Measurements from ENCODE around the gene DNAH8.

Gene DNAH8

GRCh38 chr6:39053854-39054576 is 338.9 kb downstream of the DNAH8 start:
- DNase-seq (ENCODE audit: low spot score), result no peak

GRCh38 chr6:39054577-39055142 is 339.5 kb downstream of the DNAH8 start:
- DNase-seq (ENCODE audit: low spot score), result no peak

GRCh38 chr6:39055661-39056060 is 340.6 kb downstream of the DNAH8 start:
- no peak for DNase-seq (ENCODE audit: low spot score)

GRCh38 chr6:39056191-39056590 is 341.1 kb downstream of the DNAH8 start:
- DNase-seq (ENCODE audit: low spot score), result no peak

GRCh38 chr6:39056681-39057080 is 341.6 kb downstream of the DNAH8 start:
- DNase-seq (ENCODE audit: low spot score), result no peak

GRCh38 chr6:39057251-39058155 is 342.4 kb downstream of the DNAH8 start:
- no peak for DNase-seq (ENCODE audit: low spot score)

GRCh38 chr6:39058471-39059147 is 343.5 kb downstream of the DNAH8 start:
- no peak for DNase-seq (ENCODE audit: low spot score)

GRCh38 chr6:39059496-39060310 is 344.6 kb downstream of the DNAH8 start:
- no peak for DNase-seq (ENCODE audit: low spot score)

- no peak for DNase-seq (ENCODE audit: low spot score)
Measured at GRCh38 chr6:39060467-39061160, 345.5 kb downstream of the DNAH8 start.

- no peak for DNase-seq (ENCODE audit: low spot score)
Measured at GRCh38 chr6:39061182-39061581, 346.1 kb downstream of the DNAH8 start.

GRCh38 chr6:39061588-39061987 is 346.5 kb downstream of the DNAH8 start:
- no peak for DNase-seq (ENCODE audit: low spot score)

- DNase-seq (ENCODE audit: low spot score), result no peak
Measured at GRCh38 chr6:39062014-39062740, 347.1 kb downstream of the DNAH8 start.

GRCh38 chr6:39063526-39063925 is 348.4 kb downstream of the DNAH8 start:
- DNase-seq (ENCODE audit: low spot score), result no peak

GRCh38 chr6:39065561-39065960 is 350.4 kb downstream of the DNAH8 start:
- no peak for DNase-seq (ENCODE audit: low spot score)

GRCh38 chr6:39068391-39068790 is 353.3 kb downstream of the DNAH8 start:
- DNase-seq (ENCODE audit: low spot score), result no peak

- no peak for DNase-seq (ENCODE audit: low spot score)
Measured at GRCh38 chr6:39072830-39073229, 357.7 kb downstream of the DNAH8 start.

GRCh38 chr6:39073471-39074355 is 358.6 kb downstream of the DNAH8 start:
- no peak for DNase-seq (ENCODE audit: low spot score)

GRCh38 chr6:39074486-39074885 is 359.4 kb downstream of the DNAH8 start:
- no peak for DNase-seq (ENCODE audit: low spot score)

Data from AG08395 (cell line).